Endothelial cell of umbilical vein (primary cell): ENCODE results near the gene KCNQ2.

ENCODE experiments used
- FOS ChIP-seq: IDR thresholded peaks from 2 replicates; pipeline ENCODE4 v1.6.1; 2011; ENCODE audit warnings: mild to moderate bottlenecking, low read length, moderate library complexity, borderline replicate concordance; ENCODE audit not compliant: insufficient read depth
- POLR2AphosphoS5 ChIP-seq: IDR thresholded peaks from 2 replicates; pipeline ENCODE4 v1.6.1; 2012; ENCODE audit warnings: low read depth, mild to moderate bottlenecking, control low read depth, low read length, moderate library complexity; ENCODE audit not compliant: insufficient read depth
- TF ChIP-seq, protein P1 (sequence below), 2 donors: IDR thresholded peaks; 1 replicate in 1 of 2; 2 replicates in 1 of 2; pipeline ENCODE4 v1.5.1; 2011; ENCODE audit warnings: low read length in 2 of 2, mild to moderate bottlenecking in 2 of 2, moderate library complexity in 2 of 2, control low read depth in 1 of 2, inconsistent platforms in 1 of 2, low read depth in 1 of 2; ENCODE audit not compliant: insufficient read depth in 1 of 2; ENCODE audit errors: extremely low read depth in 1 of 2

DNA sequence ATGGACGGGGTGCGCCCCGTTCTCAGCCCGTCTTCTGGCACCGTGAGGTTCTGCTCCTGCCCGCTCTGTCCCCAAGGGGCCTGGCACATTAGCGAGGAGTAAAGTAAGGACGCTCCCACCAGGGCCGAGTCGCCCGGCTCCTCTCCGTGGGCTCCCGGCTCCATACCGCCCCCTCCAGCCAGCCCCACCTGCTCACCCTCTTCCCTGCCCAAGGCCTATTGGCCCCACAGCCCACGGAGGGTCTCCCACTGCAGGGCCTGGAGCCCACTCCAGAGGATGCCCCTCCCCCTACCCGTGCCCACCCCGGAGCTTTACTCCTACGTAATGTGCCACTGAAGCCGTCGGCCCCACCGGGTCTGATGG is 63.8 kb downstream of the KCNQ2 start:
- TF ChIP-seq, protein P1, sequence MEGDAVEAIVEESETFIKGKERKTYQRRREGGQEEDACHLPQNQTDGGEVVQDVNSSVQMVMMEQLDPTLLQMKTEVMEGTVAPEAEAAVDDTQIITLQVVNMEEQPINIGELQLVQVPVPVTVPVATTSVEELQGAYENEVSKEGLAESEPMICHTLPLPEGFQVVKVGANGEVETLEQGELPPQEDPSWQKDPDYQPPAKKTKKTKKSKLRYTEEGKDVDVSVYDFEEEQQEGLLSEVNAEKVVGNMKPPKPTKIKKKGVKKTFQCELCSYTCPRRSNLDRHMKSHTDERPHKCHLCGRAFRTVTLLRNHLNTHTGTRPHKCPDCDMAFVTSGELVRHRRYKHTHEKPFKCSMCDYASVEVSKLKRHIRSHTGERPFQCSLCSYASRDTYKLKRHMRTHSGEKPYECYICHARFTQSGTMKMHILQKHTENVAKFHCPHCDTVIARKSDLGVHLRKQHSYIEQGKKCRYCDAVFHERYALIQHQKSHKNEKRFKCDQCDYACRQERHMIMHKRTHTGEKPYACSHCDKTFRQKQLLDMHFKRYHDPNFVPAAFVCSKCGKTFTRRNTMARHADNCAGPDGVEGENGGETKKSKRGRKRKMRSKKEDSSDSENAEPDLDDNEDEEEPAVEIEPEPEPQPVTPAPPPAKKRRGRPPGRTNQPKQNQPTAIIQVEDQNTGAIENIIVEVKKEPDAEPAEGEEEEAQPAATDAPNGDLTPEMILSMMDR (IDR thresholded peaks at IDR 0.05; ENCODE audit: extremely low read depth in 1 of 2, insufficient read depth in 1 of 2, low read depth in 1 of 2, low read length in 2 of 2) = no peak
- TF ChIP-seq POLR2AphosphoS5 (no peak), FOS (no peak)
